Stomach (tissue), 9 donors: Measurements from ENCODE around the gene S100A11. TPM values are rescaled to one million over a fixed set of nuclear protein-coding genes. Genes with fewer than 3 reads are reported as not detected.

ENCODE experiments used
- DNase-seq, 2 donors: peaks; one replicate each; pipeline versions ENCODE4 v3.0.0 to v3.0.0-alpha.2; 2013 to 2019
- H3K27ac ChIP-seq, 5 donors: fragments of 200-600 bp in 4 of 5; sonication (generic) in 4 of 5; one replicate each; pipeline ENCODE4 v1.5.1; 2013 to 2019; ENCODE audit warnings: mild to moderate bottlenecking in 1 of 5, moderate library complexity in 1 of 5
- H3K27me3 ChIP-seq, 3 donors: fragments of 200-600 bp; sonication (generic); one replicate each; pipeline ENCODE4 v1.5.1; 2017 to 2019; ENCODE audit warnings: mixed run types in 1 of 3
- H3K36me3 ChIP-seq, 4 donors: fragments of 200-600 bp; sonication (generic); 1 replicate in 3 of 4; 2 replicates in 1 of 4; pipeline ENCODE4 v1.5.1; 2016 to 2019
- H3K4me1 ChIP-seq, 4 donors: fragments of 200-600 bp; sonication (generic); one replicate each; pipeline ENCODE4 v1.5.1; 2016 to 2019
- H3K4me3 ChIP-seq, 4 donors: fragments of 200-600 bp; sonication (generic) in 3 of 4; one replicate each; pipeline ENCODE4 v1.5.1; 2016 to 2019; ENCODE audit warnings: mild to moderate bottlenecking in 1 of 4
- H3K9me3 ChIP-seq, 4 donors: fragments of 200-600 bp; sonication (generic); one replicate each; pipeline ENCODE4 v1.5.1; 2016 to 2019
- CTCF ChIP-seq, 7 experiments: fragments of 450-650 bp in 4 of 7; fragments of 200-600 bp in 3 of 7; sonication (generic) in 3 of 7; IDR thresholded peaks; one replicate each; pipeline ENCODE4 v1.5.1; 2016 to 2019; ENCODE audit warnings: antibody characterized with exemption in 7 of 7, control low read depth in 2 of 7, mild to moderate bottlenecking in 1 of 7
- EP300 ChIP-seq: sonication (generic); formaldehyde crosslinking; IDR thresholded peaks from one replicate; pipeline ENCODE4 v1.6.1; 2017; ENCODE audit warnings: antibody characterized with exemption
- POLR2A ChIP-seq, 4 donors: fragments of 450-650 bp; IDR thresholded peaks; one replicate each; pipeline ENCODE4 v1.6.1; 2016; ENCODE audit warnings: antibody characterized with exemption in 4 of 4, control low read depth in 2 of 4, mild to moderate bottlenecking in 1 of 4, moderate library complexity in 1 of 4
- POLR2AphosphoS5 ChIP-seq, 3 donors: sonication (generic); formaldehyde crosslinking; IDR thresholded peaks; one replicate each; pipeline ENCODE4 v1.6.1; 2016; ENCODE audit warnings: antibody characterized with exemption in 3 of 3
- WGBS, 5 donors: extraction: QIAGEN DNeasy Blood & Tissue Kit in 3 of 5; methylation state at CpG; one replicate each; pipeline versions ENCODE4 v1.1.5 to v1.1.7; 2013 to 2018; 5-methylcytosine and 5-hydroxymethylcytosine counted together
- intact Hi-C: fragments of 100-400 bp; cut with DNase I; formaldehyde crosslinking; loops from one replicate; pipeline ENCODE4 v1.15.1; 2023; ENCODE audit warnings: low total_unique reads
- polyA plus RNA-seq, 3 donors: library from polyadenylated mRNA; stranded (reverse); fragments of 200-250 nt; gene quantifications; one replicate each; pipeline ENCODE4 v1.2.3, GENCODE V29; 2013
- small RNA-seq, 4 donors: library from RNA; depleted of rRNA; stranded (forward); fragments of <200 nt; gene quantifications; one replicate each; pipeline ENCODE3, GENCODE V24; 2016
- total RNA-seq, 5 donors: library from RNA; depleted of rRNA; stranded (reverse); fragments of >200 nt; gene quantifications; one replicate each; pipeline versions ENCODE4 v1.1.0 to v1.2.3, GENCODE V29; 2014 to 2016
- donor health status: healthy with polysubstance abuse.
- donor health status: Bipolar disorder and iron deficiency.
- donor health status: healthy.

The S100A11 gene
- total and polyA plus RNA-seq, 8 donors = 9.8 to 3,881 (median 250) TPM

DNA sequence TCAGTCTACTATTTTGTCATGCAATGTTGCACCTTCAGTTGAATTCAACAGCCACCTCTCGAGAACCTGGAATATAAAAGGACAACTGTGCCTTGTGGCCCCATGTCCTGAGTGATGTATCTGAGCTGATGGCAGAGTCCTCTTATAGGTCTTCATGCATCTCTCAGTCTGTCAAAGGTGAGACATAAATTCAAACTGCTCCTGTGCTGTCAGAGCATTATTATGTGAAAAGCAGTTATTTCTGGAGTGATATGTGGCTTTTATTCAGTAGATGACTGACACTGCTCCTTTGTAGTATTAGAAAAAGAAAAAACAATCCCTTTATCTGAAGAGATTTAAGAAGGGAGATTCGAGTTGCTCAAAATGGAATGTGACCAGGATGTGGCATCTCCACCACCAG, 51.5 kb downstream of the S100A11 start:
- H3K9me3 ChIP-seq = no peaks in the 10 kb centered on the region
- TF ChIP-seq POLR2AphosphoS5 (IDR thresholded peaks at IDR 0.05) (no peak), CTCF (IDR thresholded peaks at IDR 0.05) (no peak), EP300 (no peak), POLR2A (IDR thresholded peaks at IDR 0.05) (no peak)
- peak overlapping the region in 2 of 5 donors; percentile 2 to 16 for H3K27ac ChIP-seq
- DNase-seq = no peak
- no peak overlapping the region for H3K4me3 ChIP-seq
- peaks cover 22 to 65% (median 56%) of the 10 kb centered on the region in 4 donors for H3K36me3 ChIP-seq
- peaks cover 24 to 78% (median 41%) of the 10 kb centered on the region in 4 donors for H3K4me1 ChIP-seq
- WGBS, 5 donors = 75 to 89% (median 82%) methylated on average over 2 of the region's 2 CpGs
- intact Hi-C loops = no loop called here
- no peaks in the 10 kb centered on the region for H3K27me3 ChIP-seq

GRCh38 chr1:151984313-151984956, 52.4 kb downstream of the S100A11 start:
- H3K9me3 ChIP-seq = no peaks in the 10 kb centered on the region
- H3K4me3 ChIP-seq = no peak overlapping the region
- no peak for DNase-seq
- WGBS, 5 donors = 55 to 73% (median 61%) methylated on average over 1 of the region's 1 CpG
- intact Hi-C loops = no loop called here
- H3K4me1 ChIP-seq = peaks cover 16 to 75% (median 33%) of the 10 kb centered on the region in 4 donors
- H3K36me3 ChIP-seq = peaks cover 22 to 65% (median 56%) of the 10 kb centered on the region in 4 donors
- no peak for TF ChIP-seq CTCF (IDR thresholded peaks at IDR 0.05)
- TF ChIP-seq POLR2A (IDR thresholded peaks at IDR 0.05) = no peak
- no peak for TF ChIP-seq EP300
- no peak for TF ChIP-seq POLR2AphosphoS5 (IDR thresholded peaks at IDR 0.05)
- H3K27me3 ChIP-seq = no peaks in the 10 kb centered on the region
- peak overlapping the region in 1 of 5 donors; percentile 16 for H3K27ac ChIP-seq

Small RNA genes within 50 kb of the gene (small RNA-seq; reads per million reads assigned to genes)
- gene SPTLC1P4 = 0 reads per million in 4 donors

Other genes with a start within 250 kb of the S100A11 start
- gene TDRKH, start 246.5 kb downstream of the S100A11 start, total RNA-seq = 10 to 100 TPM in 1 of 5 donors, 1 to 10 TPM in 3, under 1 TPM in 1; 0.29 to 30.4 (median 3.3) TPM
- gene TDRKH, start 246.5 kb downstream of the S100A11 start, polyA plus RNA-seq = 1 to 10 TPM; 1.9 to 2.6 (median 2.4) TPM
- 1 to 10 TPM in 1 of 5 donors, not detected in 4; 3.2 TPM for gene LINGO4, start 231.6 kb downstream of the S100A11 start, total RNA-seq
- under 1 TPM in 1 of 3 donors, not detected in 2; 0.06 TPM for gene LINGO4, start 231.6 kb downstream of the S100A11 start, polyA plus RNA-seq
- 10 to 100 TPM in 3 of 5 donors, 1 to 10 TPM in 2; 1.4 to 28.1 (median 16.2) TPM for gene RORC, start 205.2 kb downstream of the S100A11 start, total RNA-seq
- gene RORC, start 205.2 kb downstream of the S100A11 start, polyA plus RNA-seq = 10 to 100 TPM; 11.0 to 14.5 (median 11.5) TPM
- gene C2CD4D, start 197.2 kb downstream of the S100A11 start, total RNA-seq = under 1 TPM in 1 of 5 donors, not detected in 4; 0.58 TPM
- gene C2CD4D, start 197.2 kb downstream of the S100A11 start, polyA plus RNA-seq = under 1 TPM in 2 of 3 donors, not detected in 1; 0.44 to 0.73 TPM
- gene THEM5, start 183.3 kb downstream of the S100A11 start, total RNA-seq = not detected
- gene THEM5, start 183.3 kb downstream of the S100A11 start, polyA plus RNA-seq = not detected
- 10 to 100 TPM in 3 of 5 donors, 1 to 10 TPM in 1, under 1 TPM in 1; 0.89 to 48.4 (median 11.6) TPM for gene THEM4, start 127.5 kb downstream of the S100A11 start, total RNA-seq
- 10 to 100 TPM in 2 of 3 donors, 1 to 10 TPM in 1; 9.0 to 11.2 (median 11.0) TPM for gene THEM4, start 127.5 kb downstream of the S100A11 start, polyA plus RNA-seq
- gene S100A10, start 43.1 kb downstream of the S100A11 start, total RNA-seq = 100 to 1,000 TPM in 2 of 5 donors, 10 to 100 TPM in 2, 1 to 10 TPM in 1; 6.4 to 308 (median 53.9) TPM
- gene S100A10, start 43.1 kb downstream of the S100A11 start, polyA plus RNA-seq = 100 to 1,000 TPM; 220 to 830 (median 399) TPM
- under 1 TPM in 1 of 5 donors, not detected in 4; 0.18 TPM for gene TCHHL1, start 52.1 kb upstream of the S100A11 start, total RNA-seq
- gene TCHHL1, start 52.1 kb upstream of the S100A11 start, polyA plus RNA-seq = not detected
- gene TCHH, start 78.4 kb upstream of the S100A11 start, total RNA-seq = not detected
- gene TCHH, start 78.4 kb upstream of the S100A11 start, polyA plus RNA-seq = under 1 TPM in 1 of 3 donors, not detected in 2; 0.13 TPM
- gene RPTN, start 122.2 kb upstream of the S100A11 start, total RNA-seq = not detected
- gene RPTN, start 122.2 kb upstream of the S100A11 start, polyA plus RNA-seq = under 1 TPM in 1 of 3 donors, not detected in 2; 0.31 TPM
- gene HRNR, start 187.2 kb upstream of the S100A11 start, total RNA-seq = under 1 TPM in 1 of 5 donors, not detected in 4; 0.45 TPM
- gene HRNR, start 187.2 kb upstream of the S100A11 start, polyA plus RNA-seq = not detected